HepG2 (cell line): ENCODE data around the gene MT4. TPM values are rescaled to one million over a fixed set of nuclear protein-coding genes. Genes with fewer than 3 reads are reported as not detected.

Experiments used
- BORCS8-MEF2B ChIP-seq: sonication (generic); formaldehyde crosslinking; IDR thresholded peaks from 2 replicates; pipeline ENCODE4 v1.8.0; 2022; ENCODE audit warnings: mild to moderate bottlenecking, missing genetic modification reagents
- CEBPG ChIP-seq: IDR thresholded peaks from 2 replicates; pipeline ENCODE4 v1.6.1; 2016
- FOXK1 ChIP-seq: sonication (generic); formaldehyde crosslinking; IDR thresholded peaks from 2 replicates; pipeline ENCODE4 v1.4.0; 2020; ENCODE audit warnings: low read depth, missing genetic modification reagents, borderline replicate concordance
- FOXP1 ChIP-seq, 2 experiments: fragments of 450-650 bp in 1 of 2; IDR thresholded peaks; 2 replicates each; pipeline ENCODE4 v1.6.1; 2017 to 2018; ENCODE audit warnings: antibody characterized with exemption in 1 of 2
- HES4 ChIP-seq: sonication (generic); formaldehyde crosslinking; IDR thresholded peaks from 2 replicates; pipeline ENCODE4 v1.9.0; 2021; ENCODE audit warnings: mild to moderate bottlenecking, missing genetic modification reagents, borderline replicate concordance
- NCOA2 ChIP-seq: sonication (generic); formaldehyde crosslinking; IDR thresholded peaks from 2 replicates; pipeline ENCODE4 v1.8.0; 2022; ENCODE audit warnings: inconsistent platforms
- ZNF446 ChIP-seq: sonication (generic); formaldehyde crosslinking; IDR thresholded peaks from 2 replicates; pipeline ENCODE4 v1.5.0; 2020; ENCODE audit warnings: mild to moderate bottlenecking, missing genetic modification reagents
- polyA plus RNA-seq, 8 experiments: library from polyadenylated mRNA; depleted of rRNA in 3 of 8; stranded (reverse) in 7 of 8; unstranded in 1 of 8; fragments of >200 nt; fragmentation: Illumina TruSeq in 4 of 8; extraction: Trizol in 4 of 8; gene quantifications; 2 replicates each; pipeline versions ENCODE4 v1.2.1 to v1.2.3, GENCODE V29; 2011 to 2016; ENCODE audit warnings: low read depth in 4 of 8, missing spikeins in 1 of 8, mixed read lengths in 1 of 8; ENCODE audit not compliant: insufficient read depth in 1 of 8
- total RNA-seq, 5 experiments: library from RNA; depleted of rRNA; stranded (reverse); fragments of >200 nt; fragmentation: Illumina TruSeq; extraction: Trizol; gene quantifications; 2 replicates each; pipeline ENCODE4 v1.2.3, GENCODE V29; 2016; ENCODE audit warnings: low read depth in 1 of 5
- TF ChIP-seq, protein P1 (sequence below): sonication (generic); formaldehyde crosslinking; IDR thresholded peaks from 2 replicates; pipeline ENCODE4 v1.4.0; 2020; ENCODE audit warnings: mild to moderate bottlenecking, missing genetic modification reagents, borderline replicate concordance
- TF ChIP-seq, protein P2 (sequence below): sonication (generic); formaldehyde crosslinking; IDR thresholded peaks from 2 replicates; pipeline ENCODE4 v1.5.0; 2020; ENCODE audit warnings: mild to moderate bottlenecking, missing genetic modification reagents
- TF ChIP-seq, protein P3 (sequence below): sonication (generic); formaldehyde crosslinking; IDR thresholded peaks from 2 replicates; pipeline ENCODE4 v1.4.0; 2020; ENCODE audit warnings: missing genetic modification reagents
- TF ChIP-seq, protein P4 (sequence below): sonication (generic); formaldehyde crosslinking; IDR thresholded peaks from 2 replicates; pipeline ENCODE4 v1.5.1; 2020; ENCODE audit warnings: mild to moderate bottlenecking, missing genetic modification reagents, borderline replicate concordance

MT4 gene
- total and polyA plus RNA-seq, 2 of the 13 experiments (the other 11 are each of a cell fraction or from before 2014, with no cell fraction given), result not detected

DNA sequence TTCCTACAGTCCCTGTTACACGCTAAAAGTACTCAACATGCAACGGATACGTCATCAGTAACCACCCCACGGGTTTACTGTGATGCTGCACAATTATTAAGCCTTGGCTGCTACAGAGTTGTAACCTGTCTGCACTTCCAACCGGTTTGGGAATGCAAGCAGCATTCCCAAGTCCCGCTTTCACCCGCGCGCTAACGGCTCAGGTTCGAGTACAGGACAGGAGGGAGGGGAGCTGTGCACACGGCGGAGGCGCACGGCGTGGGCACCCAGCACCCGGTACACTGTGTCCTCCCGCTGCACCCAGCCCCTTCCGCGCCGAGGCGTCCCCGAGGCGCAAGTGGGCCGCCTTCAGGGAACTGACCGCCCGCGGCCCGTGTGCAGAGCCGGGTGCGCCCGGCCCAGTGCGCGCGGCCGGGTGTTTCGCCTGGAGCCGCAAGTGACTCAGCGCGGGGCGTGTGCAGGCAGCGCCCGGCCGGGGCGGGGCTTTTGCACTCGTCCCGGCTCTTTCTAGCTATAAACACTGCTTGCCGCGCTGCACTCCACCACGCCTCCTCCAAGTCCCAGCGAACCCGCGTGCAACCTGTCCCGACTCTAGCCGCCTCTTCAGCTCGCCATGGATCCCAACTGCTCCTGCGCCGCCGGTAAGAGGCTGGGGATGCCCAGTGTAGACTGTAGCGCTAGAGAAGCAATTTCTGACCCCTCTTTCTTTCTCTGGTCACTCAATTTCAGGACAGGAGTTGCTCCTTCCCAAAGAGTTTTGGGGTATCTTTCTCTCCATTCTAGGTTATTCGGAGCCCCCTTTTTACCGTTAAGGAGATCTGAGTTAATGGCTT lies 43.4 kb downstream of the MT4 start, which contains the start of gene MT2A (continued):
- TF ChIP-seq, protein P1, sequence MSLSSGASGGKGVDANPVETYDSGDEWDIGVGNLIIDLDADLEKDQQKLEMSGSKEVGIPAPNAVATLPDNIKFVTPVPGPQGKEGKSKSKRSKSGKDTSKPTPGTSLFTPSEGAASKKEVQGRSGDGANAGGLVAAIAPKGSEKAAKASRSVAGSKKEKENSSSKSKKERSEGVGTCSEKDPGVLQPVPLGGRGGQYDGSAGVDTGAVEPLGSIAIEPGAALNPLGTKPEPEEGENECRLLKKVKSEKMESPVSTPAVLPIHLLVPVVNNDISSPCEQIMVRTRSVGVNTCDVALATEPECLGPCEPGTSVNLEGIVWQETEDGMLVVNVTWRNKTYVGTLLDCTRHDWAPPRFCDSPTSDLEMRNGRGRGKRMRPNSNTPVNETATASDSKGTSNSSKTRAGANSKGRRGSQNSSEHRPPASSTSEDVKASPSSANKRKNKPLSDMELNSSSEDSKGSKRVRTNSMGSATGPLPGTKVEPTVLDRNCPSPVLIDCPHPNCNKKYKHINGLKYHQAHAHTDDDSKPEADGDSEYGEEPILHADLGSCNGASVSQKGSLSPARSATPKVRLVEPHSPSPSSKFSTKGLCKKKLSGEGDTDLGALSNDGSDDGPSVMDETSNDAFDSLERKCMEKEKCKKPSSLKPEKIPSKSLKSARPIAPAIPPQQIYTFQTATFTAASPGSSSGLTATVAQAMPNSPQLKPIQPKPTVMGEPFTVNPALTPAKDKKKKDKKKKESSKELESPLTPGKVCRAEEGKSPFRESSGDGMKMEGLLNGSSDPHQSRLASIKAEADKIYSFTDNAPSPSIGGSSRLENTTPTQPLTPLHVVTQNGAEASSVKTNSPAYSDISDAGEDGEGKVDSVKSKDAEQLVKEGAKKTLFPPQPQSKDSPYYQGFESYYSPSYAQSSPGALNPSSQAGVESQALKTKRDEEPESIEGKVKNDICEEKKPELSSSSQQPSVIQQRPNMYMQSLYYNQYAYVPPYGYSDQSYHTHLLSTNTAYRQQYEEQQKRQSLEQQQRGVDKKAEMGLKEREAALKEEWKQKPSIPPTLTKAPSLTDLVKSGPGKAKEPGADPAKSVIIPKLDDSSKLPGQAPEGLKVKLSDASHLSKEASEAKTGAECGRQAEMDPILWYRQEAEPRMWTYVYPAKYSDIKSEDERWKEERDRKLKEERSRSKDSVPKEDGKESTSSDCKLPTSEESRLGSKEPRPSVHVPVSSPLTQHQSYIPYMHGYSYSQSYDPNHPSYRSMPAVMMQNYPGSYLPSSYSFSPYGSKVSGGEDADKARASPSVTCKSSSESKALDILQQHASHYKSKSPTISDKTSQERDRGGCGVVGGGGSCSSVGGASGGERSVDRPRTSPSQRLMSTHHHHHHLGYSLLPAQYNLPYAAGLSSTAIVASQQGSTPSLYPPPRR (CRISPR knock-in tag), result no peak
- TF ChIP-seq ZNF446 (peak; percentile 87; the same call in 1 of the 2 replicates), FOXK1 (peak; percentile 39; the same call in 1 of the 2 replicates), CEBPG (no peak; the same call in 1 of the 2 replicates), NCOA2 (CRISPR knock-in tag) (peak; percentile 44; the same call in 1 of the 2 replicates), BORCS8-MEF2B (CRISPR knock-in tag) (peak; percentile 71; the same call in 1 of the 2 replicates), FOXP1 (IDR thresholded peaks at IDR 0.05) (no peak), FOXP1 (CRISPR knock-in tag; IDR thresholded peaks at IDR 0.05) (peak; percentile 38; the same call in 1 of the 2 replicates), HES4 (CRISPR knock-in tag) (peak; percentile 81; the same call in 1 of the 2 replicates)
- TF ChIP-seq, protein P2, sequence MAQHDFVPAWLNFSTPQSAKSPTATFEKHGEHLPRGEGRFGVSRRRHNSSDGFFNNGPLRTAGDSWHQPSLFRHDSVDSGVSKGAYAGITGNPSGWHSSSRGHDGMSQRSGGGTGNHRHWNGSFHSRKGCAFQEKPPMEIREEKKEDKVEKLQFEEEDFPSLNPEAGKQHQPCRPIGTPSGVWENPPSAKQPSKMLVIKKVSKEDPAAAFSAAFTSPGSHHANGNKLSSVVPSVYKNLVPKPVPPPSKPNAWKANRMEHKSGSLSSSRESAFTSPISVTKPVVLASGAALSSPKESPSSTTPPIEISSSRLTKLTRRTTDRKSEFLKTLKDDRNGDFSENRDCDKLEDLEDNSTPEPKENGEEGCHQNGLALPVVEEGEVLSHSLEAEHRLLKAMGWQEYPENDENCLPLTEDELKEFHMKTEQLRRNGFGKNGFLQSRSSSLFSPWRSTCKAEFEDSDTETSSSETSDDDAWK (CRISPR knock-in tag), result no peak
- TF ChIP-seq, protein P3, sequence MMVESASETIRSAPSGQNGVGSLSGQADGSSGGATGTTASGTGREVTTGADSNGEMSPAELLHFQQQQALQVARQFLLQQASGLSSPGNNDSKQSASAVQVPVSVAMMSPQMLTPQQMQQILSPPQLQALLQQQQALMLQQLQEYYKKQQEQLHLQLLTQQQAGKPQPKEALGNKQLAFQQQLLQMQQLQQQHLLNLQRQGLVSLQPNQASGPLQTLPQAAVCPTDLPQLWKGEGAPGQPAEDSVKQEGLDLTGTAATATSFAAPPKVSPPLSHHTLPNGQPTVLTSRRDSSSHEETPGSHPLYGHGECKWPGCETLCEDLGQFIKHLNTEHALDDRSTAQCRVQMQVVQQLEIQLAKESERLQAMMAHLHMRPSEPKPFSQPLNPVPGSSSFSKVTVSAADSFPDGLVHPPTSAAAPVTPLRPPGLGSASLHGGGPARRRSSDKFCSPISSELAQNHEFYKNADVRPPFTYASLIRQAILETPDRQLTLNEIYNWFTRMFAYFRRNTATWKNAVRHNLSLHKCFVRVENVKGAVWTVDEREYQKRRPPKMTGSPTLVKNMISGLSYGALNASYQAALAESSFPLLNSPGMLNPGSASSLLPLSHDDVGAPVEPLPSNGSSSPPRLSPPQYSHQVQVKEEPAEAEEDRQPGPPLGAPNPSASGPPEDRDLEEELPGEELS (CRISPR knock-in tag), result 0 out of 2 replicates have a peak, but pooled peaks have one; percentile 75
- TF ChIP-seq, protein P4, sequence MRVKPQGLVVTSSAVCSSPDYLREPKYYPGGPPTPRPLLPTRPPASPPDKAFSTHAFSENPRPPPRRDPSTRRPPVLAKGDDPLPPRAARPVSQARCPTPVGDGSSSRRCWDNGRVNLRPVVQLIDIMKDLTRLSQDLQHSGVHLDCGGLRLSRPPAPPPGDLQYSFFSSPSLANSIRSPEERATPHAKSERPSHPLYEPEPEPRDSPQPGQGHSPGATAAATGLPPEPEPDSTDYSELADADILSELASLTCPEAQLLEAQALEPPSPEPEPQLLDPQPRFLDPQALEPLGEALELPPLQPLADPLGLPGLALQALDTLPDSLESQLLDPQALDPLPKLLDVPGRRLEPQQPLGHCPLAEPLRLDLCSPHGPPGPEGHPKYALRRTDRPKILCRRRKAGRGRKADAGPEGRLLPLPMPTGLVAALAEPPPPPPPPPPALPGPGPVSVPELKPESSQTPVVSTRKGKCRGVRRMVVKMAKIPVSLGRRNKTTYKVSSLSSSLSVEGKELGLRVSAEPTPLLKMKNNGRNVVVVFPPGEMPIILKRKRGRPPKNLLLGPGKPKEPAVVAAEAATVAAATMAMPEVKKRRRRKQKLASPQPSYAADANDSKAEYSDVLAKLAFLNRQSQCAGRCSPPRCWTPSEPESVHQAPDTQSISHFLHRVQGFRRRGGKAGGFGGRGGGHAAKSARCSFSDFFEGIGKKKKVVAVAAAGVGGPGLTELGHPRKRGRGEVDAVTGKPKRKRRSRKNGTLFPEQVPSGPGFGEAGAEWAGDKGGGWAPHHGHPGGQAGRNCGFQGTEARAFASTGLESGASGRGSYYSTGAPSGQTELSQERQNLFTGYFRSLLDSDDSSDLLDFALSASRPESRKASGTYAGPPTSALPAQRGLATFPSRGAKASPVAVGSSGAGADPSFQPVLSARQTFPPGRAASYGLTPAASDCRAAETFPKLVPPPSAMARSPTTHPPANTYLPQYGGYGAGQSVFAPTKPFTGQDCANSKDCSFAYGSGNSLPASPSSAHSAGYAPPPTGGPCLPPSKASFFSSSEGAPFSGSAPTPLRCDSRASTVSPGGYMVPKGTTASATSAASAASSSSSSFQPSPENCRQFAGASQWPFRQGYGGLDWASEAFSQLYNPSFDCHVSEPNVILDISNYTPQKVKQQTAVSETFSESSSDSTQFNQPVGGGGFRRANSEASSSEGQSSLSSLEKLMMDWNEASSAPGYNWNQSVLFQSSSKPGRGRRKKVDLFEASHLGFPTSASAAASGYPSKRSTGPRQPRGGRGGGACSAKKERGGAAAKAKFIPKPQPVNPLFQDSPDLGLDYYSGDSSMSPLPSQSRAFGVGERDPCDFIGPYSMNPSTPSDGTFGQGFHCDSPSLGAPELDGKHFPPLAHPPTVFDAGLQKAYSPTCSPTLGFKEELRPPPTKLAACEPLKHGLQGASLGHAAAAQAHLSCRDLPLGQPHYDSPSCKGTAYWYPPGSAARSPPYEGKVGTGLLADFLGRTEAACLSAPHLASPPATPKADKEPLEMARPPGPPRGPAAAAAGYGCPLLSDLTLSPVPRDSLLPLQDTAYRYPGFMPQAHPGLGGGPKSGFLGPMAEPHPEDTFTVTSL (CRISPR knock-in tag), result peak; percentile 48; the same call in 1 of the 2 replicates
